IMR-90 (cell line): ENCODE results near the gene BTG4. TPM values are rescaled to one million over a fixed set of nuclear protein-coding genes. Genes with fewer than 3 reads are reported as not detected.

Experiments
- ATAC-seq: fragments of 200-7000 bp; cut with Tn5 transposase; 2 replicates; pipeline ENCODE4 v1.9.1; 2020; ENCODE audit warnings: low read depth, mild to moderate bottlenecking, moderate library complexity
- BruUV-seq: library from RNA; stranded (reverse); fragments of 400-500 nt; replicated peaks from 2 replicates; lab custom pipeline; 2021; lab: Mats Ljungman, UMichigan
- CTCF ChIA-PET: fragments of 300-600 bp; formaldehyde crosslinking; extraction: SDS; loops from one replicate; lab custom pipeline; 2021; ENCODE audit warnings: antibody characterized with exemption; lab: Yijun Ruan, JAX
- POLR2A ChIA-PET: fragments of 300-600 bp; sonication (Branson Sonifier 250); formaldehyde crosslinking; loops from one replicate; lab custom pipeline; 2022; ENCODE audit warnings: antibody characterized with exemption; ENCODE audit not compliant: unreplicated experiment; lab: Charles Lee
- DNase-seq: peaks from one replicate; pipeline ENCODE4 v3.0.0; 2013
- H2AFZ ChIP-seq: replicated peaks from 2 replicates; pipeline ENCODE3; 2013; ENCODE audit warnings: low read length, mild to moderate bottlenecking; ENCODE audit not compliant: poor library complexity
- H2AK5ac ChIP-seq: 2 replicates; pipeline ENCODE4 v1.6.1; 2013; ENCODE audit warnings: low read depth, low read length, inconsistent platforms
- H2AK9ac ChIP-seq: replicated peaks from 2 replicates; pipeline ENCODE3; 2013; ENCODE audit warnings: mild to moderate bottlenecking, low read depth, low read length, moderate library complexity; ENCODE audit not compliant: poor library complexity
- H2BK120ac ChIP-seq: 2 replicates; pipeline ENCODE4 v1.6.1; 2013; ENCODE audit warnings: low read depth, low read length, inconsistent platforms
- H2BK15ac ChIP-seq: 3 replicates; pipeline ENCODE4 v1.6.1; 2013; ENCODE audit warnings: low read depth, low read length, inconsistent platforms
- H2BK20ac ChIP-seq: 2 replicates; pipeline ENCODE4 v1.6.1; 2013; ENCODE audit warnings: low read depth, mild to moderate bottlenecking, inconsistent platforms, low read length, moderate library complexity
- H2BK5ac ChIP-seq: 2 replicates; pipeline ENCODE4 v1.6.1; 2013; ENCODE audit warnings: mild to moderate bottlenecking, low read depth, low read length, inconsistent platforms; ENCODE audit not compliant: poor library complexity, severe bottlenecking
- H3K14ac ChIP-seq: replicated peaks from 2 replicates; pipeline ENCODE4 v1.6.1; 2013; ENCODE audit warnings: low read depth, low read length, inconsistent platforms
- H3K18ac ChIP-seq: 2 replicates; pipeline ENCODE4 v1.6.1; 2013; ENCODE audit warnings: low read depth, low read length, control low read depth
- H3K23ac ChIP-seq: 2 replicates; pipeline ENCODE4 v1.6.1; 2013; ENCODE audit warnings: low read depth, low read length, inconsistent platforms
- H3K27ac ChIP-seq: 2 replicates; pipeline ENCODE4 v1.5.1; 2013; ENCODE audit warnings: mild to moderate bottlenecking, control low read depth, low read length; ENCODE audit not compliant: insufficient read depth
- H3K27me3 ChIP-seq: 2 replicates; pipeline ENCODE4 v1.6.1; 2013; ENCODE audit warnings: low read length; ENCODE audit not compliant: control insufficient read depth, insufficient read depth
- H3K36me3 ChIP-seq: 2 replicates; pipeline ENCODE4 v1.6.1; 2013; ENCODE audit warnings: low read length, mixed read lengths; ENCODE audit not compliant: control insufficient read depth, insufficient read depth
- H3K4ac ChIP-seq: 2 replicates; pipeline ENCODE4 v1.6.1; 2013; ENCODE audit warnings: low read depth, low read length, inconsistent platforms
- H3K4me1 ChIP-seq: 2 replicates; pipeline ENCODE4 v1.6.1; 2013; ENCODE audit warnings: low read length, mixed read lengths; ENCODE audit not compliant: control insufficient read depth, insufficient read depth
- H3K4me2 ChIP-seq: 2 replicates; pipeline ENCODE4 v1.6.1; 2013; ENCODE audit warnings: low read depth, mild to moderate bottlenecking, control low read depth, low read length, moderate library complexity
- H3K4me3 ChIP-seq: 2 replicates; pipeline ENCODE4 v1.5.1; 2013; ENCODE audit warnings: low read depth, mild to moderate bottlenecking, control low read depth, low read length, moderate library complexity; ENCODE audit not compliant: insufficient read depth
- H3K56ac ChIP-seq: 2 replicates; pipeline ENCODE4 v1.6.1; 2013; ENCODE audit warnings: low read length, inconsistent platforms; ENCODE audit not compliant: insufficient read depth; ENCODE audit errors: extremely low read depth
- H3K79me1 ChIP-seq, 2 experiments: 2 replicates each; pipeline ENCODE4 v1.6.1; 2013; ENCODE audit warnings: low read length in 2 of 2, inconsistent platforms in 1 of 2, low read depth in 1 of 2
- H3K9ac ChIP-seq: 2 replicates; pipeline ENCODE4 v1.6.1; 2013; ENCODE audit warnings: low read depth, low read length, control low read depth
- H3K9me1 ChIP-seq: 2 replicates; pipeline ENCODE4 v1.6.1; 2013; ENCODE audit warnings: low read length, inconsistent platforms; ENCODE audit not compliant: insufficient read depth
- H3K9me3 ChIP-seq: 2 replicates; pipeline ENCODE4 v1.6.1; 2013; ENCODE audit warnings: low read length; ENCODE audit not compliant: control insufficient read depth, insufficient read depth
- H4K20me1 ChIP-seq: 2 replicates; pipeline ENCODE4 v1.6.1; 2013; ENCODE audit warnings: low read length, inconsistent platforms; ENCODE audit not compliant: insufficient read depth
- H4K5ac ChIP-seq: 2 replicates; pipeline ENCODE4 v1.6.1; 2013; ENCODE audit warnings: mild to moderate bottlenecking, low read depth, low read length, control low read depth
- H4K8ac ChIP-seq, 2 experiments: 2 replicates each; pipeline ENCODE4 v1.6.1; 2013; ENCODE audit warnings: low read depth in 2 of 2, low read length in 2 of 2, control low read depth in 1 of 2, inconsistent platforms in 1 of 2
- H4K91ac ChIP-seq: 2 replicates; pipeline ENCODE4 v1.6.1; 2013; ENCODE audit warnings: low read depth, low read length, inconsistent platforms; ENCODE audit not compliant: insufficient read depth
- BHLHE40 ChIP-seq: fragments of 150-350 bp; IDR thresholded peaks from 2 replicates; pipeline ENCODE4 v1.6.1; 2016; ENCODE audit warnings: mild to moderate bottlenecking, low read depth, low read length
- CEBPB ChIP-seq: IDR thresholded peaks from 2 replicates; pipeline ENCODE4 v1.6.1; 2012; ENCODE audit warnings: low read depth, low read length, improper control_type of control experiment
- CHD1 ChIP-seq: IDR thresholded peaks from 2 replicates; pipeline ENCODE4 v1.6.1; 2012; ENCODE audit warnings: low read depth, low read length, improper control_type of control experiment
- FOS ChIP-seq: fragments of 150-350 bp; IDR thresholded peaks from 2 replicates; pipeline ENCODE4 v1.6.1; 2016; ENCODE audit warnings: low read depth, low read length
- MAFK ChIP-seq: IDR thresholded peaks from 2 replicates; pipeline ENCODE4 v1.6.1; 2012; ENCODE audit warnings: low read depth, low read length, improper control_type of control experiment
- MAZ ChIP-seq: IDR thresholded peaks from 2 replicates; pipeline ENCODE4 v1.6.1; 2012; ENCODE audit warnings: low read depth, mild to moderate bottlenecking, low read length, improper control_type of control experiment, moderate library complexity, borderline replicate concordance
- MXI1 ChIP-seq: IDR thresholded peaks from 2 replicates; pipeline ENCODE4 v1.6.1; 2012; ENCODE audit warnings: low read depth, mild to moderate bottlenecking, low read length, moderate library complexity, borderline replicate concordance
- RCOR1 ChIP-seq: IDR thresholded peaks from 2 replicates; pipeline ENCODE4 v1.6.1; 2012; ENCODE audit warnings: mild to moderate bottlenecking, low read length, improper control_type of control experiment; ENCODE audit not compliant: insufficient replicate concordance
- RFX5 ChIP-seq: IDR thresholded peaks from 2 replicates; pipeline ENCODE4 v1.8.0; 2012; ENCODE audit warnings: low read depth, mild to moderate bottlenecking, low read length, moderate library complexity
- SMC3 ChIP-seq: fragments of 150-350 bp; IDR thresholded peaks from 2 replicates; pipeline ENCODE4 v1.6.1; 2016; ENCODE audit warnings: low read depth, mild to moderate bottlenecking, antibody characterized with exemption, low read length, moderate library complexity
- dilution Hi-C: fragments of 300-500 bp; cut with HindIII; formaldehyde crosslinking; loops from one replicate; pipeline ENCODE4 v1.14.3; 2018; ENCODE audit warnings: low sequenced_read_pairs; ENCODE audit not compliant: unreplicated experiment
- in situ Hi-C: fragments of 300-500 bp; cut with MboI; formaldehyde crosslinking; loops from 3 replicates; pipeline ENCODE4 v1.14.3; 2019; ENCODE audit warnings: low sequenced_read_pairs, inconsistent platforms, mixed read lengths
- intact Hi-C: fragments of 100-400 bp; cut with micrococcal nuclease; formaldehyde crosslinking; loops from 2 replicates; pipeline ENCODE4 v1.10.0; 2022
- polyA plus RNA-seq, 3 experiments: library from polyadenylated mRNA; depleted of rRNA; stranded (reverse); fragments of >200 nt; gene quantifications; 2 replicates each; pipeline ENCODE4 v1.2.3, GENCODE V29; 2012; ENCODE audit warnings: low replicate concordance in 1 of 3
- total RNA-seq: library from RNA; depleted of rRNA; stranded (reverse); fragments of >200 nt; gene quantifications from 2 replicates; pipeline ENCODE4 v1.2.3, GENCODE V29; 2012
- TF ChIP-seq, protein P1 (sequence below): fragments of 150-350 bp; IDR thresholded peaks from 2 replicates; pipeline ENCODE4 v1.6.1; 2016; ENCODE audit warnings: low read depth, mild to moderate bottlenecking, low read length, moderate library complexity, borderline replicate concordance
- TF ChIP-seq, protein P2 (sequence below): conservative IDR thresholded peaks from 2 replicates; pipeline ENCODE4 v1.5.1; 2012; ENCODE audit warnings: mild to moderate bottlenecking, low read depth, low read length, improper control_type of control experiment
- TF ChIP-seq, protein P3 (sequence below): fragments of 150-350 bp; IDR thresholded peaks from 2 replicates; pipeline ENCODE4 v1.6.1; 2017; ENCODE audit warnings: mild to moderate bottlenecking, antibody characterized with exemption, low read length, low read depth

Gene BTG4
- total and polyA plus RNA-seq, 2 of the 4 experiments (the other 2 are of a cell fraction): not detected

DNA sequence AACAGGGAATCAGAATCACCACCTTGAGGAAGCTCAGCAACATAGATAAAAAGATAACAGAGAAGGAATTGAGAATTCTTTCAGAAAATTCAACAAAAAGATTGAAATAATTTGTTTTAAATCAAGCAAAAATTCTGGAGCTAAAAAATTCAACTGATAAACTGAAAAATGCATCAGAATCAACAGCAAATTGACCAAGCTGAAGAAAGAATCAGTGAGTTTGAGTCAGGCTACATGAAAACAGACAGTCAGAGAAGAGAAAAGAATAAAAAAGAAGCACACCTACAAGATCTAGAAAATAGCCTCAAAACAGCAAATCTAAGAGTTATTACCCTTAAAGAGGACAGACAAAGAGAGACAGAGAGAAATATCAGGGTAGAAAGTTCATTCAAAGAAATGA is 28.8 kb downstream of the BTG4 start:
- no peak overlapping the region for H2AK9ac ChIP-seq
- no peak overlapping the region for H2AK5ac ChIP-seq
- no peak overlapping the region for H3K4ac ChIP-seq
- H3K18ac ChIP-seq: no peak overlapping the region
- no peaks in the 10 kb centered on the region for H4K20me1 ChIP-seq
- H4K5ac ChIP-seq: no peak overlapping the region
- no peak overlapping the region for H3K27ac ChIP-seq
- no peaks in the 10 kb centered on the region for H3K4me1 ChIP-seq
- dilution Hi-C loops (no loop called here), intact Hi-C loops (no loop called here), in situ Hi-C loops (no loop called here)
- no TSS peak for BruUV-seq
- no peaks in the 10 kb centered on the region for H3K27me3 ChIP-seq
- no peaks in the 10 kb centered on the region for H3K9me1 ChIP-seq
- no peak overlapping the region for H4K91ac ChIP-seq
- H3K4me2 ChIP-seq: no peak overlapping the region
- ATAC-seq (no peak), DNase-seq (no peak)
- no peak overlapping the region for H2BK5ac ChIP-seq
- H3K9me3 ChIP-seq: peaks cover 3% of the 10 kb centered on the region
- no peak overlapping the region for H3K56ac ChIP-seq
- no peak overlapping the region for H2AFZ ChIP-seq
- no peaks in the 10 kb centered on the region for H3K36me3 ChIP-seq
- no peaks in the 10 kb centered on the region for H3K79me1 ChIP-seq
- H3K23ac ChIP-seq: no peak overlapping the region
- H2BK15ac ChIP-seq: no peak overlapping the region
- TF ChIP-seq, protein P1, sequence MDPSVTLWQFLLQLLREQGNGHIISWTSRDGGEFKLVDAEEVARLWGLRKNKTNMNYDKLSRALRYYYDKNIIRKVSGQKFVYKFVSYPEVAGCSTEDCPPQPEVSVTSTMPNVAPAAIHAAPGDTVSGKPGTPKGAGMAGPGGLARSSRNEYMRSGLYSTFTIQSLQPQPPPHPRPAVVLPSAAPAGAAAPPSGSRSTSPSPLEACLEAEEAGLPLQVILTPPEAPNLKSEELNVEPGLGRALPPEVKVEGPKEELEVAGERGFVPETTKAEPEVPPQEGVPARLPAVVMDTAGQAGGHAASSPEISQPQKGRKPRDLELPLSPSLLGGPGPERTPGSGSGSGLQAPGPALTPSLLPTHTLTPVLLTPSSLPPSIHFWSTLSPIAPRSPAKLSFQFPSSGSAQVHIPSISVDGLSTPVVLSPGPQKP: no peak
- no peak for TF ChIP-seq CEBPB
- no peak for TF ChIP-seq CHD1
- TF ChIP-seq, protein P2, sequence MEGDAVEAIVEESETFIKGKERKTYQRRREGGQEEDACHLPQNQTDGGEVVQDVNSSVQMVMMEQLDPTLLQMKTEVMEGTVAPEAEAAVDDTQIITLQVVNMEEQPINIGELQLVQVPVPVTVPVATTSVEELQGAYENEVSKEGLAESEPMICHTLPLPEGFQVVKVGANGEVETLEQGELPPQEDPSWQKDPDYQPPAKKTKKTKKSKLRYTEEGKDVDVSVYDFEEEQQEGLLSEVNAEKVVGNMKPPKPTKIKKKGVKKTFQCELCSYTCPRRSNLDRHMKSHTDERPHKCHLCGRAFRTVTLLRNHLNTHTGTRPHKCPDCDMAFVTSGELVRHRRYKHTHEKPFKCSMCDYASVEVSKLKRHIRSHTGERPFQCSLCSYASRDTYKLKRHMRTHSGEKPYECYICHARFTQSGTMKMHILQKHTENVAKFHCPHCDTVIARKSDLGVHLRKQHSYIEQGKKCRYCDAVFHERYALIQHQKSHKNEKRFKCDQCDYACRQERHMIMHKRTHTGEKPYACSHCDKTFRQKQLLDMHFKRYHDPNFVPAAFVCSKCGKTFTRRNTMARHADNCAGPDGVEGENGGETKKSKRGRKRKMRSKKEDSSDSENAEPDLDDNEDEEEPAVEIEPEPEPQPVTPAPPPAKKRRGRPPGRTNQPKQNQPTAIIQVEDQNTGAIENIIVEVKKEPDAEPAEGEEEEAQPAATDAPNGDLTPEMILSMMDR: no peak
- TF ChIP-seq FOS: no peak
- TF ChIP-seq MAZ: no peak
- TF ChIP-seq, protein P3, sequence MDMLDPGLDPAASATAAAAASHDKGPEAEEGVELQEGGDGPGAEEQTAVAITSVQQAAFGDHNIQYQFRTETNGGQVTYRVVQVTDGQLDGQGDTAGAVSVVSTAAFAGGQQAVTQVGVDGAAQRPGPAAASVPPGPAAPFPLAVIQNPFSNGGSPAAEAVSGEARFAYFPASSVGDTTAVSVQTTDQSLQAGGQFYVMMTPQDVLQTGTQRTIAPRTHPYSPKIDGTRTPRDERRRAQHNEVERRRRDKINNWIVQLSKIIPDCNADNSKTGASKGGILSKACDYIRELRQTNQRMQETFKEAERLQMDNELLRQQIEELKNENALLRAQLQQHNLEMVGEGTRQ: no peak
- no peak for TF ChIP-seq SMC3
- no peak for TF ChIP-seq MXI1
- no peak for TF ChIP-seq RFX5
- no peak for TF ChIP-seq RCOR1
- no peak for TF ChIP-seq MAFK
- TF ChIP-seq BHLHE40: no peak
- H3K9ac ChIP-seq: no peak overlapping the region
- no peak overlapping the region for H3K14ac ChIP-seq
- no peak overlapping the region for H3K4me3 ChIP-seq
- no peak overlapping the region for H2BK120ac ChIP-seq
- no peak overlapping the region for H2BK20ac ChIP-seq
- POLR2A ChIA-PET: no interaction called here
- no peak overlapping the region for H4K8ac ChIP-seq
- CTCF ChIA-PET: no interaction called here
